ENCODE measurements around the gene AFDN. TPM values are rescaled to one million over a fixed set of nuclear protein-coding genes. Genes with fewer than 3 reads are reported as not detected.

Gene AFDN
- total RNA-seq, 2 donors from 2014 or later = 214 to 239 TPM

GRCh38 chr6:167888098-167888497 is 61.4 kb downstream of the AFDN start:
- Mint-ChIP-seq H3K27ac (no peak overlapping the region), H3K4me3 (no peak overlapping the region), H3K36me3 (ENCODE audit: low read depth) (peaks cover 51% of the 10 kb centered on the region), H3K4me1 (peaks cover 4% of the 10 kb centered on the region), H3K27me3 (ENCODE audit: insufficient read depth) (no peaks in the 10 kb centered on the region), H3K9me3 (no peaks in the 10 kb centered on the region)
- Histone ChIP-seq H3K9ac (ENCODE audit: extremely low read depth, low read length, poor library complexity, severe bottlenecking) (no peak overlapping the region), H3K36me3 (ENCODE audit: control insufficient read depth, insufficient read depth, low read length) (peaks cover 65% of the 10 kb centered on the region), H3K9me3 (ENCODE audit: control insufficient read depth, low read length) (no peaks in the 10 kb centered on the region), H3K4me3 (ENCODE audit: low read length) (no peak overlapping the region), H3K4me1 (ENCODE audit: control insufficient read depth, insufficient read depth, low read length) (peaks cover 2% of the 10 kb centered on the region), H3K27me3 (ENCODE audit: control insufficient read depth, insufficient read depth, low read length, poor library complexity, severe bottlenecking) (no peaks in the 10 kb centered on the region), H3K27ac (ENCODE audit: low read depth, low read length) (no peak overlapping the region)
- DNase-seq = no peak
- TF ChIP-seq CTCF (conservative IDR thresholded peaks at IDR 0.05) = no peak

DNA sequence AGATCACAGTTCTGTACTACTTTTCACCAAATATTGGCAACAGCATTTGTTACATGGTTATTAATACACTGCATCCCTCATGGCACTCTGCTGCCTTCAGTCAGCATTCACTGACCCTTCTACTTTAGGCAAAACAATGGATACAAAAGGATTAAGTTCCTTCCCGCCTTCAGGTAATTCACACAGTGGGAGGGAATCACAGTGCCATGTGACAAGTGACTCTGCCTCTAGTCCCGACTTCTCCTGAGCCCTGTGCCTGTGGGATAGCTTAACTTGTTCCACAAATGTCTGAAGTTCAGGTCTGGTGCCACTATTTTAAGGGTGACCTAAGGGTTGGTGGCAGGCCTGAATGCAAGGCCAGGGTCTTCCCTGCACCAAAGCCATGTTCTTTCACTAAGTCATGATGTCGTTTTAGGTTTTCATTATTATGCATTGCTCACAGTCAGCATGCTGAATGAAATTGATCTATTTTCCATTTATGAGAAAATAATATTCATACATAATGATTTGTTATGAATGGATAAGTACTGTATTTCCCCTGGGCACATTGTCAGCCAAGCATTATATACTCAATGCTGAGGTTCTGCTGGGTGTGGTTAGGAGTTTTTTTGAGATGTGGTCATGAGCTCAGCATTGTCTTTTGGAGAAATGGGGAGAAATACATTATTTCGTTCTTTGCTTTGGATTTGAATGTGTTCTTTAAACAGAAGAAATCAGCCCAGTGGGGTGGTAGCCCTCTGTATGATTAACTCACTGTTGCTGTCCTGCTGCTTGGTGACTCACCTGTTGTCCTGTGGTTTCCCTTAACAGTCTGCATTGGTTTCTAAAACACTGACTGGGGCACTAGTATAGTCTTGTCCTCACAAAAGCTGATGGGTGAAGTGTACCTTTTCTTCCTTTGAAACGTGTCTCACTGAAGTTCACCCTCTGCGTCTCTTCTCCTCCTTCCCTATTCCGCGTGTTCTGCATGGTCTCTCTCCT is 66.4 kb downstream of the AFDN start:
- H3K27me3 Mint-ChIP-seq (ENCODE audit: insufficient read depth) = no peaks in the 10 kb centered on the region
- H3K9ac ChIP-seq (ENCODE audit: extremely low read depth, low read length, poor library complexity, severe bottlenecking) = peak overlapping the region; percentile 40
- H3K4me1 ChIP-seq (ENCODE audit: control insufficient read depth, insufficient read depth, low read length) = peaks cover 11% of the 10 kb centered on the region
- 34 to 53% methylated on average over 6 to 8 of the region's 8 CpGs for WGBS, 2 experiments (ENCODE audit: insufficient coverage in 1 of 2, insufficient read length in 1 of 2)
- H3K27ac ChIP-seq (ENCODE audit: low read depth, low read length) = no peak overlapping the region
- H3K4me3 ChIP-seq (ENCODE audit: low read length) = peak overlapping the region; percentile 42
- peaks cover 6% of the 10 kb centered on the region for H3K4me1 Mint-ChIP-seq
- H3K27ac Mint-ChIP-seq = no peak overlapping the region
- peaks cover 76% of the 10 kb centered on the region for H3K36me3 ChIP-seq (ENCODE audit: control insufficient read depth, insufficient read depth, low read length)
- H3K36me3 Mint-ChIP-seq (ENCODE audit: low read depth) = peaks cover 38% of the 10 kb centered on the region
- TF ChIP-seq CTCF (conservative IDR thresholded peaks at IDR 0.05) = no peak
- DNase-seq = peak; percentile 86
- no peaks in the 10 kb centered on the region for H3K9me3 ChIP-seq (ENCODE audit: control insufficient read depth, low read length)
- no peak overlapping the region for H3K4me3 Mint-ChIP-seq
- no peaks in the 10 kb centered on the region for H3K9me3 Mint-ChIP-seq
- H3K27me3 ChIP-seq (ENCODE audit: control insufficient read depth, insufficient read depth, low read length, poor library complexity, severe bottlenecking) = no peaks in the 10 kb centered on the region

- no peak overlapping the region for H3K27ac ChIP-seq (ENCODE audit: low read depth, low read length)
These were observed 68.3 kb downstream of the AFDN start for GRCh38 chr6:167894965-167895364.

More at GRCh38 chr6:167894965-167895364, 68.3 kb downstream of the AFDN start:
- H3K4me1 ChIP-seq (ENCODE audit: control insufficient read depth, insufficient read depth, low read length) = peaks cover 11% of the 10 kb centered on the region
- H3K27me3 ChIP-seq (ENCODE audit: control insufficient read depth, insufficient read depth, low read length, poor library complexity, severe bottlenecking) = no peaks in the 10 kb centered on the region
- H3K4me3 ChIP-seq (ENCODE audit: low read length) = no peak overlapping the region
- Mint-ChIP-seq H3K27me3 (ENCODE audit: insufficient read depth) (no peaks in the 10 kb centered on the region), H3K27ac (no peak overlapping the region), H3K4me3 (no peak overlapping the region), H3K4me1 (peaks cover 6% of the 10 kb centered on the region), H3K9me3 (no peaks in the 10 kb centered on the region), H3K36me3 (ENCODE audit: low read depth) (peaks cover 35% of the 10 kb centered on the region)
- TF ChIP-seq CTCF (conservative IDR thresholded peaks at IDR 0.05) = no peak
- no peak for DNase-seq
- H3K9ac ChIP-seq (ENCODE audit: extremely low read depth, low read length, poor library complexity, severe bottlenecking) = no peak overlapping the region
- H3K36me3 ChIP-seq (ENCODE audit: control insufficient read depth, insufficient read depth, low read length) = peaks cover 78% of the 10 kb centered on the region
- 95% methylated on average over 3 of the region's 3 CpGs; no CpG with 5 or more reads in 1 of the 2 experiments for WGBS, 2 experiments (ENCODE audit: insufficient coverage in 1 of 2, insufficient read length in 1 of 2)
- H3K9me3 ChIP-seq (ENCODE audit: control insufficient read depth, low read length) = no peaks in the 10 kb centered on the region

All from endodermal cell (in vitro differentiated cells).